GM19328 (cell line): Measurements from ENCODE around the gene TLCD4.
"Not testable (repeated sequence)": the region's sequence is repeated elsewhere in the genome, so short reads cannot be mapped to it uniquely, and the experiment has no call there.

Experiments used
- ATAC-seq: cut with Tn5 transposase; IDR thresholded peaks from one replicate; pipeline ENCODE4 v1.9.1; 2021; ENCODE audit warnings: mild to moderate bottlenecking, moderate library complexity; ENCODE audit not compliant: unreplicated experiment

The TLCD4 gene, protein sequence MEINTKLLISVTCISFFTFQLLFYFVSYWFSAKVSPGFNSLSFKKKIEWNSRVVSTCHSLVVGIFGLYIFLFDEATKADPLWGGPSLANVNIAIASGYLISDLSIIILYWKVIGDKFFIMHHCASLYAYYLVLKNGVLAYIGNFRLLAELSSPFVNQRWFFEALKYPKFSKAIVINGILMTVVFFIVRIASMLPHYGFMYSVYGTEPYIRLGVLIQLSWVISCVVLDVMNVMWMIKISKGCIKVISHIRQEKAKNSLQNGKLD

DNA sequence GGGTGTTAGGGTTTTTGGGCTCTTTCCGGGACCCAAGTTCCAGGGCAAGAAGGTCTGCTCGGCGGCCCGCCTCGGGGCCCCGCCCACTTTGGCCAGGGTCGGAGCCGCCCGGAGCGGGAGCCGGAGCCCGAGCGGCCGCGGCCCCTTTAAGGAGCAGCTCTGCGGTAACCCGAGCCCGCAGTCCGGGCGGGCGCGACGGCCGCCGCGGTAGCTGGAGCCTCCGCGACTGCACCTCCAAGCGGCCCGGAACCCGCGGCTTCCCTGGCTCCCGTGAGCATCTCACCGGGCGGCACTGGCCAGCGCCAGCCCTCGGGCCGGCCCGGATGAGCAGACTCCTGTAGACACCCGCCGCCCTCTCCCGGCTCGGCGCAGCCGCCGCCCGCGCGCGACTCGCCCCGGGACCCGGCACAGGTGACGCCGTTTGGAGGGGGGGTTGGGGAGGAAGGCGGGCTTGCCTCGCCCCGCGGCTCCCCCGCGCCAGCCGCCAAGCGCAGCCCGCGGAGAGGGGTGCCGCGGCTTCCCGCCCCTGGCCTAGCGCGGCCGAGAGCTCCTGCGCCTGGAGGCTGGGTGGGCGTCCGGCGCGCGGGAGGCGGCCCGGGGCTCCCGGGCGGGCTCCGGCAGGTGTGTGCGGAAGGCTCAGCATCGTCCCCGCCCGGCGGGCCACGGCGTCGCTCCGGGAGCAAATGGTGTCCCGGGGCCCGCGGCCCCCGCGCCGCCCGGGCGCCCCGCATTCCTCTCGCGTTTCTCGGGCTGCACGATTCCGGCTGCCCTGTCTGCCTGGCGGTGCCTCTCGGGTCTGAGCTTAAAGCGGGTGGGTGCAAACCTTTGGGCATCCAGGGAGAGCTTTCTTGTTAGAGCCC is at the start of gene TLCD4:
Gene TLCD4, plus strand, starts transcription at position 149 of the 860 bp plus-strand sequence. CDS start 26,547 bp downstream, outside the sequence.
- peak; percentile 45 for ATAC-seq

DNA sequence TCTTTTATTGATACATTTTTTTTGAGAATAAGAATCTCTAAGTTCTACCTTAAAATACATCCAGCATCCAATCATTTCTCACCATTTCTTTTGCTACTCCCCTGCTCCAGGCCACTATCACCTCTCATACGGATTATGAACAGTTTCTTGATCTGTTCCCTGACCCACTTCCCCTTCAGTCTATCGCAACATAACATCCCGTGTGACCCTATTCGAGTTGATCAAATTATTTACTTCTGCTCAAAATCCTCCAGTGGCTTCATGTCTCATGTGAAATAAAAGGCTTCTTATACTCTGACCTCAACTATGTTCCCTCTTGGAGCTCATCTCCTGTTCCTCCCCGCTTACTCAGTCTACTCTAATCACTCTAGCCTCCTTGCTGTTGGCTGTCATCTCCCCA is 49.6 kb upstream of the TLCD4 start:
- ATAC-seq, result no peak

DNA sequence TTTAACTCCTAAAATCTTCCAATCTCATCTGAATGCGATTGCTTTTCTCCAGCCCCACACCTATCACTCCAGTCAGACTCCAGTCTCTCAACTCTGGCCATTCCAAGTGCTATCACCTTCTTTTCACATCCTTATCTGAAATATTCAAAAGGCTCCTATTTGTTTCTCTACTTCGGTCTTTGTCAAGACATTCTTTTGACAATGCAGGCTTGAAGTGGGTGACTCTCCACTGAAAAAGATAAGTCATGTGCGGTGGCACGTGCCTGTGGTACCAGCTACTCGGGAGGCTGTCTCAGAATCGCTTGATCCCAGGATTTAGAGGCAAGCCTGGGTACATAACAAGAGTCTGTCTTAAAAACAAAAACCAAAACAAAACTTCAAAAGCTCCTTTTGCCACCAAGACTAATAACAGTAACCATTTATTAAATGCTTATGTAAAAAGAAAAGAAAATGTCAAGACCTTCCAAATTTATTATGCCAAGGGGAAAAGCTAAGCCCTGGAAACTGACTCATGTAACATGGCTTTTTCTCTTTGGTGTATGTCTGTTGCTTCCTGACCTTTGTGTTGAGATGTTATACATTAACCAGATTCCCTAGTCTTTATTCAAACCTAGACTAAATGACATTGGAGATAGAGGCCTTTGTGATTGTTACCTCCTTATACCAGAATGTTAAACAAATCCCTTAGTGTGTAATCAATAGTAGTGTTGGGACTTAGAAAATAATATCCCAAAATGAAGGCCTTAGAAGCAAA is 48.0 kb upstream of the TLCD4 start:
- ATAC-seq, result no peak

DNA sequence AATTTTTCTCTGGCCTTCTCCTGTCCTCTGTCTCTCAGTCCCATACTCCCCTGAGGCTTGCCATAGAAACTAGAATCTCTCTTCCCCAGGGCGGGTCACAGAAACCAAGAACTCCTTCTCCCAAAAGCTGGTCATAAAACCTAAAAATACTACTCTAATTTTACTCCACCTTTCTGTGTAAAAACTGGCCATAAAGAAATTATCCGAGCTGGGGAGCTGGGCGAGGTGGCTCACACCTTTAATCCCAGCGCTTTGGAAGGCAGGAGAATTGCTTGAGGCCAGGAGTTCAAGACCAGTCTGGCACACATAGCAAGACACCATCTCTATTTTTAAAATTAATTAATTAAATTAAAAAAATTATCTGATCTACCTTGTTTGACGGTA is 47.5 kb upstream of the TLCD4 start:
- ATAC-seq, result no peak

DNA sequence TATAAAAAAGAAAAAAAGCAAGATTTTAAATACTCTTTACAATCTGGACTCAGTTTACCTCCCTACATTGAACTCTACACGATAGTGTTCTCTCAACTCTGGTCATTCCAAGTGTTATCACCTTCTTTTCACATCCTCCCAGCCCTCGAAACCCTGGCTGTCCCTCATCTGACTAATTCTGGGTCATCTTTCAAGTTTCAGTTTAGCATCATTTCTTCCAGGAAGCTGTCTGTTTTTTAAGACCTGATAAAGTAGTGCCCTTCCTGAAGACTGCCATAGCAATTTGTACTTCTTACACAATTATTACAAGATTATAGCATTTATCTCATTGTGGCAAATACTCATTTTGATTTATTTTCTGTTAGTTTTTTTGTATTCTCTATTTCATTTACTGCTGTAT is 45.6 kb upstream of the TLCD4 start:
- ATAC-seq, result no peak

DNA sequence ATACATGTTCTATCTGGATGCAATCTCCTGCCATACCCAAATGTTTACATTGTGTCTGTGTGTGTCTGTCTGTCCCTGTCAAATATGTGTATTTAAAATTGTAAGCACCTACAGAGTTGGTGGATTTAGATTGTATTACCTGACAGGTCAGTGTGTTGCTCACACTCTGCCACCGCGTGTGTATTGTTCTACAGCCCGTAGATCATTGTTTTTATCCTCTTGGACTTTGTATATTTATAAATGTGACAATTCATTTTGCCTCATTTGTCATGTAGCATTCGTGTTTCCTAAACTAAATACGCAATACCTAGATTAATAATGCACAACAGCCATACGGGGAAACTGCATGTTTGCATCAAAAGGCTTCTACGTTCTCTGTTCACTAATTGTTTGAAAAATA is 45.0 kb upstream of the TLCD4 start:
- no peak for ATAC-seq

DNA sequence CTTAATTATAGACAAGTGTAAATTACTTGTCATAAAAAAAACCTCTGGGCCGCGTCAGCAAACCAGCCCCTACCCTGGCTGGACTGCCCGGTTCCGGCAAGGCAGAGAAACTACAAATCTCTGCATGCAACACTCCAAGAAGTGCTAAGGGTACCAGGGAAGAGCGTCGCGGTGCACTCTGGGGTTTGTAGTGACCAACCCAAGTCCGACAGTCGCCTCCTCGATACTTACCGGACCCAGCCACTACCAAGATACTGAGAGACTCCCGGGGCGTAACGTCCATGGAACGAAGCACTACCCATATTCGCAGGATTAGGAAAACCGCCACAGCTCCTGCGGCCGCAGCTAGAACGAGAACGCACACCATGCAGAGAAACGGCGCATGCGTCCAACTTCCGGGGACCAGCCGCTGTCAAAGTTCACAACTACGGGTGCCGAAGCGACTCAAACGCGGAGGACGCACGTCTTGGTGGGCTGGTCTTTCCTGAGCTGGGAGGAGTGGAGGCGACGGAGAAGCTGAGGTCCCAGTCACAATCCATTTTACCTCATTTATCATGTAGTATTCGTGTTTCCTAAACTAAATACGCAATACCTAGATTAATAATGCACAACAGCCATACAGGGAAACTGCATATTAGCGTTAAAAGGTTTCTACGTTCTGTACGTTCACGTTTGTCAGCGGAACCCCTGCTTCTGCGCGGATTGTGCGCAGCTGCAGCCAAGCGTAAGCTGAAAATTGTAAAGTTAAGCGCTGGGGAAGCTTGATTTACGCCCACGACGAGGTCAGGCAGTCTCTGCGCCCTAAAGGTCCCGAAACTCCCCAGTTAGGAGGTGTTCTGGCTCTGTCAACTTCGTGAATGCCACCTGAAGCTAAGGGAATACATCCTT is 44.4 kb upstream of the TLCD4 start, which contains the start of gene ALG14:
Gene ALG14, minus strand, starts transcription at position 420 of the 888 bp plus-strand sequence. Its CDS starts 53 bp downstream, at position 367.
- ATAC-seq, result peak; percentile 96

DNA sequence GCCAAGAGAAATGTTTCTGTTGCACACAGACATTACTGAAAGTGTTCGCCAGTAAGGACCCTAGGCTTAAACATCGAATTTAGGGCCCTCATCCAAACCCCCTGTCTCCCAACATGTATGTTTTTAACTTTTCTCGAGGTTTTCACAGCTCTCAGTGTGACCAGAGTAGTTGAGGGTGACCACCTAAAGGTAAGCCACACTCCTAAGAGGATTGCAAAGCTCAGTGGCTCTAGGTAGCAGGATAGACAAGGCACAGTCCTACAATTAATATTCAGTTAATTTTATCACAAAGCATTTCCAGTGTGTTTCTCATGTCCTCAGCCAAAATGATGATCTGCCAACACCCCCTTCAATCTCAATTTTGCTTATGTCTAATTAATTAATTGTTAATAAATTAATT is 43.7 kb upstream of the TLCD4 start:
- no peak for ATAC-seq

DNA sequence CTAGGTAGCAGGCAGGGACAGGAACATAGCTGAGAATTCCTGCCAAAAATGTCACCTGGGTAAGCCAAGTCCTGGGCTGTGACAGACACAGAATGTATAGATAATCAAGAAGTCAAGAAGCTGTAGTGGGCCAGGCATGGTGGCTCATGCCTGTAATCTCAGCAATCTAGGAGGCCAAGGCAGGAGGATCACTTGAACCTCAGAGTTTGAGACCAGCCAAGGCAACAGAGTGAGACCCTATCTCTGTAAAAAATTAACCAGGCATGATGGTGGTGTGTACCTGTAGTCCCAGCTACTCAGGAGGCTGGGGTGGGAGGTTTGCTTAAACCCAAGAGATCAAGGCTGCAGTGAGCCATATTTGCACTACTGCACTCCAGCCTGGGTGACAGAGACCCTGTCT is 41.1 kb upstream of the TLCD4 start:
- no peak for ATAC-seq

DNA sequence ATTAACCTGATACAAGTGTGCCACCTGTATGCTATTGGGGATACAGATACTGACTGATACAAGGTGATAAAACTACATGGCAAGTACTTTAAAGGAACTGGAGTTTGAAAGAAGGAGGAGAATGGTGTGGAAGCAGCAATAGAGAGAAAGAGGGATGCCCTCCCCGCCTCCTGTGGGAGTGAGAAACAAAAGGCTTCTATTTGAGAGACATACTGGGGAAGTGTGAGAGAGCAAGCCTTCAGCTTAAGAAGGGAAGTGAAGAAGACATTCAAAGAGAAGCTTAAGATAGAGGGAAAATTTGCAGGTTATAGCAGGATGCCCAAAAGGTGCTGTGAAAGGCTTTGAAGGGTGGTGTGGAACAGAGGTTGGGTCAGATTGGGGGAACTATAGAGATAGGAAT is 36.7 kb upstream of the TLCD4 start:
- no peak for ATAC-seq

DNA sequence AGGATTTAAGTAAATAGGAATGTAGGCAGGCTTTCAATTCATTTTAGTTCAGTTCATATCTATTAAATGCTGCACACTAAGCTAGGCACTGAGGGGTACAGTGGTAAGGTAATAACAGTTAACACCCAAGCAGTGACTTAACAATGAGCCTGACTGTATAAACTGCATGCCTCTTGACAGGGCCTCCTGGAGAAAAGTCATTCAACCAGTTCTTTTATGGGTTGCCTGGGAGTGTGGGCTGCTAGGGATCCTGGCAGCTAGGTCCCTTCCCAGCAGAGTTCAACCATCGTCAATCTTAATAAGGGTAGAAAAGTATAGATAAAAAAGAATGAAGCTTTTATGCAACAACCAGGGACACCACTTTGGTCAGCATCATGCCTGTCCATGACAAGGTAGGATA is 36.3 kb upstream of the TLCD4 start:
- ATAC-seq, result no peak

DNA sequence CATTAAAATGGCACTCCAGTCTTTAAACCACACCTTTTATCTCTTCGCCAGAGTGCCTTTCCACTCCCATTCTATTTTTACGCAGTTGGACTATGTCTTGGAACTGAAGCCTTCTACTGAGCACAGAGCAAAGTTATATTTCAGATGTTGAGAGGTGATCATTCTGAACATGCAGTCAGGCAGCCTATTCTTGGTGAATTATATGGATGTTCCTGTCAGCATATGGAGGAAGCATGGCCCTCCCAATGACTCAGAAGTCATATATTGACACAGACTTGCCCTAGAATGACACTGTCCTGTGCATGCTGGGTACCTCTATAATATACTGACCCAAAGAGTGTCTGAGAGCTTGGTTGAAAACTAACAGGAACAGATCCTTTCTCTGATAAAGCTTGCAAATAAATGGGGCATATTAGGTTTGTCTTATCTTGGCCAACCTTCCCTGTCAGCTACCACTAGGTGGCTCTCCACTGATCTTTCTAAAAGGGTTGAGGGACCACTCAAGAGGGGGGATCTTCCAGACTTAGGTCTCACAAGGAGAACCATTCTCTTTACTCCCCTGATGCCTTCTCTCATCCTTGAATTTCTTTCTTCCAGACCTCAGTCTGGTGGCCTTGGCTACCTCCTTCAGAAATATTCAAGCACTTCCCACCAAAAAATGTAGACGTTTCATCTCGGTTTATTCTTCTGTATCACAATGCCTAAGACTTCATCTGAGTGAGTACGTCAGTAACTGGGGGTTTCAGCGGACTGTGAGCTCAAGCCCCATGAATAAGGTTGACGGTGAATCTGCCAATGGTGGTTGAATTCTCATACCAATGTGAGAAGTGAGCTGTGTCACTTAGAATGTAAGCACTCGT is 32.6 kb upstream of the TLCD4 start:
- no peak for ATAC-seq

DNA sequence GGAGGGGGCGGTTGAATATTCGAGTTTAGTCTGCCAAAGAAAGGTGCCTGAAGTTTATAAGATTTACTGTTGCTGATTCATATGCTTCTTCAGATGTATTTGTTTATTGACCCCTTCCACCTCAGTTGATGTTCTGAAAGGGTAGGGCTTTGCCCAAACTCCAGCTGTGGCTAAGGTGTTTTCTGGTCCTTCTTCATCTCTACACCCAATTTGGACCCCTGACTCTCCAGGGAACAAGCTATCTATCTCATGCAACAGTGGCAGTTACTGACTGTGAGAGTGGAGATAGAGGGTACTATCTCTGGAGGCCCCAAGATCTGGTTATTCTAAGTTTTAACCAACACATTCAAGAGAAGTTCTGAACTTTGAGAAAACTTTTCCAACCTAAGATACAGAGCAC is 31.8 kb upstream of the TLCD4 start:
- no peak for ATAC-seq

DNA sequence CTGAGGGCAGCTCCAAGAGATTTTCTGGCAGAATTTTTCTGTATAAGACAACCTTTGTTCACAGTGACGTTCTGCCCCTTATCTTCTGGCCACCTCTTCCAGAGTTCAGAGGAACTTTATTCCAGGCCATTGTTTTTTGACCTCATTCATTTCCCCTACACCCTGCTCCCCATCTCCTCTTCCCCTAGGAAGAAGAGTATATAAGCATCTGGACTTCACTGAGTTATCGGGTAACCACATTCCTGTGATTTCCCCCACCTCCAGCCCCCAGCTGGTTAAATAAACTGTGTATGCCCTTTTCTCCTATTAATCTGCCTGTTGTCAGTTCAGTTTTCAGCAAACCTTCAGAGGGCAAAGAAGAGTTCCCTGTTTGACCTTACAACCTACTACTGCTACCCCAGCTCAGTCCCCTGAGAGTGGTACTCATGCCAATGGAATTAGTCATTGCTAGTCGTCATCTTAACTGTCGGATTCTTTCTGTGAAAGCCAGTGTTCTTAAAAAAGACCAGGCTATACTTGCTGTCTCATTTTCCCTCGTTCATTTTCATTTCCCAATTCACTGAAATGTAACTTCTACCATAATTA is 30.1 kb upstream of the TLCD4 start:
- no peak for ATAC-seq

DNA sequence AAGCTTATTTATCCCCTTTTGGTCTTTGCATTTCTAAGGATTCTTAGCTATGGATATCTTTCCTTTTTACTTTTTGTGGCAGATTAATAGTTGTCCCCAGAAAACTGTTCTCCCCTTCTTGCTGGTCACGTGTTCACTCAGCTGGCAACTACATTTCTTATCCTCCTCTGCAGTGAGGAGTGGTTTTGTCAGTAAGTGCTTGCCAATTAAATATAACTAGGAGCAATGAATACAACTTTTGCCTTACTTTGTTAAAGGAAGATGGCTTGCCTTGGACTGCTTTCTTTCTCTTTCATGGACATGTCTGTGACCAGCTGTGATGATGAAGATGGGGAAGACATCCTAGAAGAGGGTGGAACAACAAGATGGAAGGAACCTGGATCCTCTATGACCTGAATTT is 28.9 kb upstream of the TLCD4 start:
- no peak for ATAC-seq

DNA sequence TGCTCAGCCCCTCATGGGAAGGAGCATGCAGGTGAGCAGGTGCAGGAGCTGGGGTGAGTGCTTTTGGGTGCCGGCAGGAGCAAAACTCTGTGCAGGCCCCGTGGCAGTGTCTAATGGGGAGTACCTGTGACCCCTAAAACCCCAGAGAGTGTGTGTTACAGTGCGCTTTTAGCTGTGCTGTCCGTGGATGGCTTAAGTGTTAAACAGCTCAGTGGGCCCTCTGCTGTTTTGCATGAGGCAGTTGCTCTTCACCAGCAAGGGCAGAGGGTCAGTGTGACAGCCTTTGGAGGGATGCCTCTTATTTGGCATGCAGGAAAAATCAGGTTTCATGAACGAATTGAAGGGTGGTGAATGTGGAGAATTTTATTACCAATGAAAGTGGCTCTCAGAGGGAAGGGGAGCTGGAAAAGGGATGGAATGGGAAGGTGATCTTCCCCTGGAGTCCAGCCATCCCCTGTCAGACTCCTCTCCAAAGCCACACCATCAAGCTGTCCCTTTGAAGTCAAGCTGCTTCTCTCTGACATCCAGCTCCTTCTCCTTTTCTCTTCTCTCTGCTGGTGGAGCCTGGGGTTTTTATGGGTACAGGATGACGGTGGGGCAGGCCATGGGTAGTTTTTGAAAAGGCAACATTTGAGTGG is 27.4 kb upstream of the TLCD4 start:
- no peak for ATAC-seq

DNA sequence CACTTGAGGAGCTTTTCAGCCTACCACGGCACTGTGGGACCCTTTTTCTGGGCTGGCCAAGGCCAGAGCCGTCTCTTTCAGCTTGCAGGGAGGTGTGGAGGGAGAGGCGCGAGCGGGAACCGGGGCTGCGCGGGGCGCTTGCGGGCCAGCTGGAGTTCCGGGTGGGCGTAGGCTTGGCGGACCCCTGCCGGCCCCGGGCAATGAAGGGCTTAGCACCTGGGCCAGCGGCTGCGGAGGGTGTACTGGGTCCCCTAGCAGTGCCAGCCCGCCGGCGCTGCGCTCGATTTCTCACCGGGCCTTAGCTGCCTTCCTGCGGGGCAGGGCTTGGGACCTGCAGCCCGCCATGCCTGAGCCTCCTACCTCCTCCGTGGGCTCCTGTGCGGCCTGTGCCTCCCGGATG is 25.9 kb upstream of the TLCD4 start:
- not testable (repeated sequence) for ATAC-seq

DNA sequence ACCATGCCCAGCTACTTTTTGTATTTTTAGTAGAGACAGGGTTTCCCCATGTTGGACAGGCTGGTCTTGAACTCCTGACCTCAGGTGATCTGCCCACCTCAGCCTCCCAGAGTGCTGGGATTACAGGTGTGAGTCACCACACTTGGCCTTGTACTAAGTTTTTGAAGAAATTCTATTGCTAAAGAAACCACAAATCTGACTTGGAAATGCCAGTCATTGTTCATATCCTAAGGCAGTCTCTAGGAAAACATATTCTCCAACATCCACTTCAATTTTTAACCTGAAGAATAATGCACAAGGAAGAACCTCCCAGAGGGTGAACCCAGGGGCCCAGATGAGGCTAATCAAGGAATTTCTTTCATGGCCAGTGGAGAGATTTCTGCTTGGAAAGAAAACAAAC is 24.3 kb upstream of the TLCD4 start:
- not testable (repeated sequence) for ATAC-seq

DNA sequence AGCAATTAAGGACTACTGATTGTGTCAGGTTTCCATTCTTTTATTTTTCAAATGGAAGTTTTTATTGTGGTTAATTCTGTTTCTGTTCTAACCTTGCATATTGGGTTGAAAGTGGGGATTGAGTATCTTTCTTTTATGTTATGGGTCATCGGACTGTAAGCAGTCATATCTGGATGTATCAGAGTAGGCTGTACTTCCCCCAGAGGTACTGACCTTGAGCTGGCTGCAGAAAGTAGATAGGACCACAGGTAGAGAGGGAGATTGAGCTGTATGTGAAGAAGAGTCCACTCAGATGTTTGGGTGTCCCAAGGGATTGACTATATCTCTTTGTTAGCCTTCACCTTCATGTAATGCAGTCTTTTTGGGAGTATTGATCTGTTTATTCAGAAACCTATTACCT is 23.9 kb upstream of the TLCD4 start:
- ATAC-seq, result no peak
